Measurements from ENCODE around the gene BSND. TPM values are rescaled to one million over a fixed set of nuclear protein-coding genes. Genes with fewer than 3 reads are reported as not detected.

The BSND gene
- total RNA-seq = not detected

- DNase-seq (ENCODE audit: low spot score in 2 of 2) = no peak
- H3K36me3 ChIP-seq = no peaks in the 10 kb centered on the region
- no peak for TF ChIP-seq POLR2A (IDR thresholded peaks at IDR 0.05)
- TF ChIP-seq, protein P1, sequence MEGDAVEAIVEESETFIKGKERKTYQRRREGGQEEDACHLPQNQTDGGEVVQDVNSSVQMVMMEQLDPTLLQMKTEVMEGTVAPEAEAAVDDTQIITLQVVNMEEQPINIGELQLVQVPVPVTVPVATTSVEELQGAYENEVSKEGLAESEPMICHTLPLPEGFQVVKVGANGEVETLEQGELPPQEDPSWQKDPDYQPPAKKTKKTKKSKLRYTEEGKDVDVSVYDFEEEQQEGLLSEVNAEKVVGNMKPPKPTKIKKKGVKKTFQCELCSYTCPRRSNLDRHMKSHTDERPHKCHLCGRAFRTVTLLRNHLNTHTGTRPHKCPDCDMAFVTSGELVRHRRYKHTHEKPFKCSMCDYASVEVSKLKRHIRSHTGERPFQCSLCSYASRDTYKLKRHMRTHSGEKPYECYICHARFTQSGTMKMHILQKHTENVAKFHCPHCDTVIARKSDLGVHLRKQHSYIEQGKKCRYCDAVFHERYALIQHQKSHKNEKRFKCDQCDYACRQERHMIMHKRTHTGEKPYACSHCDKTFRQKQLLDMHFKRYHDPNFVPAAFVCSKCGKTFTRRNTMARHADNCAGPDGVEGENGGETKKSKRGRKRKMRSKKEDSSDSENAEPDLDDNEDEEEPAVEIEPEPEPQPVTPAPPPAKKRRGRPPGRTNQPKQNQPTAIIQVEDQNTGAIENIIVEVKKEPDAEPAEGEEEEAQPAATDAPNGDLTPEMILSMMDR (IDR thresholded peaks at IDR 0.05) = no peak
- no peak for TF ChIP-seq EP300 (IDR thresholded peaks at IDR 0.05)
- H3K9me3 ChIP-seq = no peaks in the 10 kb centered on the region
- H3K4me3 ChIP-seq = no peak within 1 kb of the TSS
- 46 to 64% methylated on average over 7 of the region's 7 CpGs for WGBS, 2 donors
- H3K4me1 ChIP-seq = peaks cover 0 to 11% (median 7%) of the 10 kb centered on the region in 4 donors
- H3K27me3 ChIP-seq = peaks cover 0 to 59% of the 10 kb centered on the region in 2 donors
- H3K27ac ChIP-seq = no peak within 1 kb of the TSS
Measured at GRCh38 chr1:54998677-54999076, at the start of gene BSND. BSND (plus strand) TSS chr1:54998933; CDS start chr1:54999187, 254 bp downstream.

DNA sequence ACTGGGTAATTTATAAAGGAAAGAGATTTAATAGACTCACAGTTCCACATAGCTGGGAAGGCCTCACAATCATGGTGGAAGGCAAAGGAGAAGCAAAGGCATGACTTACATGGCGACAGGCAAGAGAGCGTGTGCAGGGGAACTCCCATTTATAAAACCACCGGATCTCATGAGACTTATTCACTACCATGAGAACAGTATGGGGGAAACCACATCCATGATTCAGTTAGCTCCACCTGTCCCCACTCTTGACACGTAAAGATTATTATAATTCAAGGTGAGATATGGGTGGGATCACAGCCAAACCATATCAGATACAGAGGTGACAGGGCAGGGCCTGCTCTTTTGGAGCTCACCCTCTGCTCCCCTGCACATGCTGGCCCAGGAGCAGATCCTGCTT is 49.7 kb upstream of the BSND start:
- Histone ChIP-seq H3K9me3 (no peaks in the 10 kb centered on the region), H3K4me1 (peaks cover 0 to 23% (median 7%) of the 10 kb centered on the region in 4 donors), H3K4me3 (no peak overlapping the region), H3K27ac (no peak overlapping the region), H3K36me3 (no peaks in the 10 kb centered on the region), H3K27me3 (no peaks in the 10 kb centered on the region)
- no peak for TF ChIP-seq POLR2A (IDR thresholded peaks at IDR 0.05)
- TF ChIP-seq EP300 (IDR thresholded peaks at IDR 0.05) = no peak
- TF ChIP-seq, protein P1 (IDR thresholded peaks at IDR 0.05) = no peak
- DNase-seq (ENCODE audit: low spot score in 2 of 2) = no peak
- WGBS, 2 donors = 90 to 95% methylated on average over 4 of the region's 4 CpGs

GRCh38 chr1:54950006-54950368 is 48.7 kb upstream of the BSND start:
- 45 to 51% methylated on average over 6 of the region's 6 CpGs for WGBS, 2 donors
- TF ChIP-seq POLR2A (IDR thresholded peaks at IDR 0.05) = no peak
- TF ChIP-seq, protein P1 (IDR thresholded peaks at IDR 0.05) = no peak
- no peak for TF ChIP-seq EP300 (IDR thresholded peaks at IDR 0.05)
- peak in 1 of 2 donors; percentile 33 for DNase-seq (ENCODE audit: low spot score in 2 of 2)
- Histone ChIP-seq H3K36me3 (no peaks in the 10 kb centered on the region), H3K27me3 (no peaks in the 10 kb centered on the region), H3K4me1 (peaks cover 0 to 23% (median 7%) of the 10 kb centered on the region in 4 donors), H3K9me3 (no peaks in the 10 kb centered on the region), H3K4me3 (peak overlapping the region in 1 of 4 donors; percentile 37), H3K27ac (peak overlapping the region in 3 of 4 donors; percentile 24 to 84 (median 82))

- 18 to 22% methylated on average over 21 to 27 of the region's 27 CpGs for WGBS, 2 donors
- TF ChIP-seq, protein P1 (IDR thresholded peaks at IDR 0.05) = peak; percentile 63 to 88 (median 68)
- no peak for TF ChIP-seq POLR2A (IDR thresholded peaks at IDR 0.05)
- peak in 1 of 2 donors; percentile 50 for TF ChIP-seq EP300 (IDR thresholded peaks at IDR 0.05)
- Histone ChIP-seq H3K36me3 (no peaks in the 10 kb centered on the region), H3K9me3 (no peaks in the 10 kb centered on the region), H3K4me1 (peaks cover 0 to 17% (median 7%) of the 10 kb centered on the region in 4 donors), H3K27ac (peak overlapping the region; percentile 19 to 84 (median 53)), H3K4me3 (peak overlapping the region in 1 of 4 donors; percentile 37), H3K27me3 (no peaks in the 10 kb centered on the region)
- peak; percentile 74 to 91 for DNase-seq (ENCODE audit: low spot score in 2 of 2)
Measured at GRCh38 chr1:54950369-54951163, 48.2 kb upstream of the BSND start.

GRCh38 chr1:54951810-54952226 is 46.9 kb upstream of the BSND start:
- no peak for TF ChIP-seq POLR2A (IDR thresholded peaks at IDR 0.05)
- TF ChIP-seq, protein P1 (IDR thresholded peaks at IDR 0.05) = no peak
- no peak for TF ChIP-seq EP300 (IDR thresholded peaks at IDR 0.05)
- Histone ChIP-seq H3K27ac (no peak overlapping the region), H3K9me3 (no peaks in the 10 kb centered on the region), H3K27me3 (no peaks in the 10 kb centered on the region), H3K4me1 (peaks cover 0 to 17% (median 7%) of the 10 kb centered on the region in 4 donors), H3K36me3 (no peaks in the 10 kb centered on the region), H3K4me3 (no peak overlapping the region)
- WGBS, 2 donors = 90 to 91% methylated on average over 4 of the region's 4 CpGs
- no peak for DNase-seq (ENCODE audit: low spot score in 2 of 2)
